Measurements from ENCODE around the gene GPC4. TPM values are rescaled to one million over a fixed set of nuclear protein-coding genes. Genes with fewer than 3 reads are reported as not detected.
A peak's percentile ranks its signal among the peaks of the same experiment; 100 is the strongest.

GPC4 gene
- polyA plus RNA-seq, 1 donor from 2014 or later = not detected

- H3K27me3 Mint-ChIP-seq = no peaks in the 10 kb centered on the region
- H3K36me3 Mint-ChIP-seq = no peaks in the 10 kb centered on the region
- H3K9me3 Mint-ChIP-seq = no peaks in the 10 kb centered on the region
- no peaks in the 10 kb centered on the region for H3K4me1 Mint-ChIP-seq
- no peak overlapping the region for H3K27ac Mint-ChIP-seq
- H3K4me3 Mint-ChIP-seq = no peak overlapping the region
Observed at GRCh38 chrX:133392671-133393070, 22.6 kb downstream of the GPC4 start.

DNA sequence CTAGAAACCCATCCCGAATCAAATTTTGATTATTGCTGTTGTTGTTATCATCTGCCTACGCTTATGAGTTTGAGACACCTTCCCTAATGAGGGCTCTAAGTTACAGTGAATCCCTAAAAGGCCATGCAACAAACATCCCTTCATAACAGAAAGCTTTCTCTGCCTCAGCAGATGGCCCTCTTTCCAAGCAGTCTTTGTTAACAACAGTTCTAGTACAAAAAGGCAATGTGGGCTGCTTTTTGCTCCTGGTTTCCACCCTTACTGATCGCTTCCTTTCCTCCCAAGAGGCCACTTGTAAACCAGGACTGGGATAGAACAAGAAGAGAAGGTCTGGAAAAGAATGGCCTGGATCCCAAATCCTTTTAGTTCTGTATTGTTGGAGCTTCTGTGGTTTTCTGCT lies 24.2 kb downstream of the GPC4 start:
- Mint-ChIP-seq H3K27me3 (no peaks in the 10 kb centered on the region), H3K36me3 (no peaks in the 10 kb centered on the region), H3K4me3 (no peak overlapping the region), H3K4me1 (no peaks in the 10 kb centered on the region), H3K9me3 (no peaks in the 10 kb centered on the region), H3K27ac (no peak overlapping the region)

DNA sequence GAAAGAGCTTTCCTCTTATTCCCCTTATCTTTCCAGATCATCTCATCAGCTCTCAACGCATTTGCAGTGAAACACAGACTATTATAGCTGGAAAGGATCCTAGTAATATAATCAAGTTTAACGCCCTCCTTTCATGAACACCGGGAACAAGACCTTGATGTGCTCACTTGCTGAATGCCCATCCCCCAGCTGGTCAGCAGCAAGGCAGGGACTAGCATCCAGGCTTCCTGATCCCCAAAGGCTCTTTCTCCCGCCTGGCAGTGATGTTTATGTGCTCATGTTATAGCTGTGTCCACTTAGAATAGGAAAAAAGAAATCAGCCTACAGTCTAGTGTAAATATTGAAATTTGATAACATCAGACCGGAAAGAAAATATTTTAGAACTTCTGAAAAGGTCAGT lies 24.6 kb downstream of the GPC4 start:
- no peaks in the 10 kb centered on the region for H3K4me1 Mint-ChIP-seq
- no peaks in the 10 kb centered on the region for H3K27me3 Mint-ChIP-seq
- H3K4me3 Mint-ChIP-seq = no peak overlapping the region
- H3K9me3 Mint-ChIP-seq = no peaks in the 10 kb centered on the region
- no peaks in the 10 kb centered on the region for H3K36me3 Mint-ChIP-seq
- H3K27ac Mint-ChIP-seq = no peak overlapping the region

DNA sequence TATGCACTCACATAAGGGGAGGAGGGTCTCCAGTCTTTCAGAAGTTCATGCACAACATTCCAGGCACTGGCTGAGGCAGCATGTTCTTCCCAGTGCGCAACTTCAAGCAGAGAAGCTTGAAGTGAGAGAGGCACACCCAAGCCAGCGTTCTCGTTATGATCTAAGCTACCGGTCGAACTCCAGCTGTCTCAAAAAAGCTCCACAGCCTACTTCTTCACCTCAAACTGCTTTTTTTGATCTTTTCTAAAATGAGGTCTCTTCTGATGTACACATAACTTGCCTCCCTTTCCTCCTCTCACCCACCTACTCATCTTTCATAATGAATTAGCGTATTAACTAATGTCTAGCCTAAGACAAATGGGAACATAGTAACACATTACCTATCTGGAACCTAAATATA lies 25.3 kb downstream of the GPC4 start:
- H3K4me3 Mint-ChIP-seq = no peak overlapping the region
- H3K27ac Mint-ChIP-seq = no peak overlapping the region
- no peaks in the 10 kb centered on the region for H3K36me3 Mint-ChIP-seq
- no peaks in the 10 kb centered on the region for H3K4me1 Mint-ChIP-seq
- H3K27me3 Mint-ChIP-seq = no peaks in the 10 kb centered on the region
- no peaks in the 10 kb centered on the region for H3K9me3 Mint-ChIP-seq

- H3K9me3 Mint-ChIP-seq = no peaks in the 10 kb centered on the region
- H3K4me3 Mint-ChIP-seq = no peak overlapping the region
- H3K4me1 Mint-ChIP-seq = peaks cover 0 to 13% (median 0%) of the 10 kb centered on the region in 3 donors
- peaks cover 8% of the 10 kb centered on the region for H3K27me3 Mint-ChIP-seq
- H3K27ac Mint-ChIP-seq = no peak overlapping the region
- no peaks in the 10 kb centered on the region for H3K36me3 Mint-ChIP-seq
Observed at GRCh38 chrX:133384454-133384853, 30.8 kb downstream of the GPC4 start.

GRCh38 chrX:133380711-133381619 lies 34.3 kb downstream of the GPC4 start:
- H3K27ac Mint-ChIP-seq = no peak overlapping the region

GRCh38 chrX:133376422-133376821 lies 38.9 kb downstream of the GPC4 start:
- Mint-ChIP-seq H3K36me3 (no peaks in the 10 kb centered on the region), H3K4me1 (peaks cover 0 to 7% (median 1%) of the 10 kb centered on the region in 3 donors), H3K27ac (no peak overlapping the region), H3K27me3 (peaks cover 4% of the 10 kb centered on the region), H3K9me3 (no peaks in the 10 kb centered on the region), H3K4me3 (no peak overlapping the region)

More at GRCh38 chrX:133380711-133381619, 34.3 kb downstream of the GPC4 start:
- Mint-ChIP-seq H3K9me3 (no peaks in the 10 kb centered on the region), H3K36me3 (no peaks in the 10 kb centered on the region), H3K27me3 (peaks cover 8% of the 10 kb centered on the region), H3K4me1 (peaks cover 0 to 13% (median 0%) of the 10 kb centered on the region in 3 donors), H3K4me3 (no peak overlapping the region)

DNA sequence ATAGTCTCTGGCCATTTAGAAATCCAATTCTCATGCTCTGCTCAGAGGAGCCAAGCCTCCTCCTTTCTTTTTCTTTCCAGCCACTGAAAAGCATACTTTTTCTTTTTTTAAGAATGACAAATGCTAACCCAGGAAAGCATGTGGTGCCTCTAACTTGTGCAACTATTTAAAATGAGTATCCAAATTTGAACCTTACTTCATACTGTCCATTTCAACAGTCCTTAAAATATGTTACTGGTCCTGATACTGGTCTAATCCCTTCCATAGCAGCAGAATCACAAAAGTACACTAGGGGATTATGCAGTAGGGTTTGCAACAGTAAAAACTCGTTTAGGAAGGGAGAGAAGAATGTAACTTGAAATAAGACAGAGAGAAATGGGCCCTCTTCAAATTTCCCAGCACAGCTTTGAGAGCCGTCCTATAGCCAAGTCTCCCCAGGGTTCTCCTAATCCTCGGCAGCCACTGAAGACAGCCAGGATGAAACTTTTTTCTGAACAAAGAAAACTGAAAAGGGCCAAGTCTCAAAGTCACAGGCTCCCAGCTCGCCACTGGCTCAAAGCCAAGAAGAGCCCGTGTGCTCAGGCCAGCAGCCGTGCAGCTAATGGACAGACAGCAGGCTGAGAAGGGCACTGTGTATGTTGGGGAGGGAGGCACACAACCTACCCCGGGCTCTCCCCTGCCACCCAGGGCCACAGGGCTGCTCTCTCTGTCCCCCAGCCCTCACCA lies 39.5 kb downstream of the GPC4 start:
- Mint-ChIP-seq H3K27me3 (peaks cover 4% of the 10 kb centered on the region), H3K36me3 (no peaks in the 10 kb centered on the region), H3K27ac (peak overlapping the region in 1 of 3 donors; percentile 23), H3K9me3 (no peaks in the 10 kb centered on the region), H3K4me3 (no peak overlapping the region), H3K4me1 (peaks cover 0 to 2% (median 1%) of the 10 kb centered on the region in 3 donors)

DNA sequence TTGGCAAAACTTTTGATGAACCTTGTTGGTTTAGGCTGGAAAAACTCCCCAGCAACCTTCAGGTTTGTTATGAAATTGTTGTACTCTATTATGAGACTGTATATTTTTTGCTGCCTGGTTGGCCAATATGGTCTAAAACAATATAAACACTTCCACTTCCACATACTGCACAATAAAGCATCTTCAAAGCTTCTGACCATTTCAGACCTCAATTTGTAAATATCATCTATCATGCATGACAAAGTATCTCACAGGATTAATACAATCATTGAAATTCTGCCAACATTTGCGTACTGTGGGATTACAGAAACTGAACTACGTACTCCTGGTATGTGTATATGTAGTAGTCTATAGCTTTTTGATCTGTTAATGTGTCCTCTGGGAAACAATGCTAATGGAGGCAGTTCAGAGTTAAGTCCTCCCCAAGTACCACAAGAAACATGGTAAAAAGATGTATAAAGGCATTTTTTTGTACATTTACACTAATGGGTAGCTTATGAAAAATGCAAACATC lies 40.4 kb downstream of the GPC4 start:
- H3K4me1 Mint-ChIP-seq = peaks cover 0 to 1% (median 0%) of the 10 kb centered on the region in 3 donors
- H3K27me3 Mint-ChIP-seq = peaks cover 5% of the 10 kb centered on the region

GRCh38 chrX:133373386-133374079 lies 41.8 kb downstream of the GPC4 start:
- H3K4me1 Mint-ChIP-seq = peaks cover 0 to 1% (median 0%) of the 10 kb centered on the region in 3 donors
- H3K36me3 Mint-ChIP-seq = no peaks in the 10 kb centered on the region
- no peaks in the 10 kb centered on the region for H3K9me3 Mint-ChIP-seq
- H3K4me3 Mint-ChIP-seq = no peak overlapping the region
- peaks cover 5% of the 10 kb centered on the region for H3K27me3 Mint-ChIP-seq
- H3K27ac Mint-ChIP-seq = no peak overlapping the region

More for the DNA sequence above, 40.4 kb downstream of the GPC4 start:
- no peak overlapping the region for H3K27ac Mint-ChIP-seq
- H3K36me3 Mint-ChIP-seq = no peaks in the 10 kb centered on the region
- H3K4me3 Mint-ChIP-seq = no peak overlapping the region
- no peaks in the 10 kb centered on the region for H3K9me3 Mint-ChIP-seq

GRCh38 chrX:133370696-133371275 lies 44.5 kb downstream of the GPC4 start:
- Mint-ChIP-seq H3K27me3 (peaks cover 5% of the 10 kb centered on the region), H3K4me3 (no peak overlapping the region), H3K36me3 (no peaks in the 10 kb centered on the region), H3K4me1 (peaks cover 0 to 1% (median 0%) of the 10 kb centered on the region in 3 donors), H3K27ac (no peak overlapping the region), H3K9me3 (no peaks in the 10 kb centered on the region)

GRCh38 chrX:133369065-133369464 lies 46.2 kb downstream of the GPC4 start:
- Mint-ChIP-seq H3K27me3 (peaks cover 3% of the 10 kb centered on the region), H3K9me3 (no peaks in the 10 kb centered on the region), H3K36me3 (no peaks in the 10 kb centered on the region), H3K27ac (no peak overlapping the region), H3K4me1 (peaks cover 0 to 4% (median 1%) of the 10 kb centered on the region in 3 donors), H3K4me3 (no peak overlapping the region)

DNA sequence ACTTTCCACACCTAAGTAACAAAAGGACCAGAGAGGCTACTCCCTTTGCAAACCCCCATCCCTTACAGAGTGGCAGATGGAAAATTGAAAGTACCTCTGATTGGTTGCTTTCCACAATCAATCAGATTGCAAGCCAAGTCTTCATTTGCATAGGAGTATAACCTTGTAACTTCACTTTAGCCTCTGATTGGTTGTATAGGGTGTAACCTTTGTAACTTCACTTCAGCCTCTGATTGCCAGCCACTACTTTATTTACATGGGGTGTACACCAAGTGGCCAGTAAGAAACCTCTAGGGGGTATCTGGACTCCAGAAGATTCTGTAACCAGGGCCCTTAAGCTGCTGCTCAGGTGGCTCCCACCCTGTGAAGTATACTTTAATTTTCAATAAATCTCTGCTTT lies 48.6 kb downstream of the GPC4 start:
- H3K27me3 Mint-ChIP-seq = peaks cover 5% of the 10 kb centered on the region
- H3K36me3 Mint-ChIP-seq = no peaks in the 10 kb centered on the region
- no peak overlapping the region for H3K27ac Mint-ChIP-seq
- H3K4me3 Mint-ChIP-seq = no peak overlapping the region
- H3K4me1 Mint-ChIP-seq = peaks cover 0 to 4% (median 0%) of the 10 kb centered on the region in 3 donors
- no peaks in the 10 kb centered on the region for H3K9me3 Mint-ChIP-seq

- H3K27ac Mint-ChIP-seq = no peak overlapping the region
- no peak overlapping the region for H3K4me3 Mint-ChIP-seq
- H3K9me3 Mint-ChIP-seq = no peaks in the 10 kb centered on the region
- H3K4me1 Mint-ChIP-seq = peaks cover 0 to 4% (median 0%) of the 10 kb centered on the region in 3 donors
- peaks cover 10% of the 10 kb centered on the region for H3K27me3 Mint-ChIP-seq
- no peaks in the 10 kb centered on the region for H3K36me3 Mint-ChIP-seq
Observed at GRCh38 chrX:133365871-133366611, 49.2 kb downstream of the GPC4 start.
